HG03280 (cell line): Measurements from ENCODE around the gene CSNK2A1.
"Not testable (repeated sequence)": the region's sequence is repeated elsewhere in the genome, so short reads cannot be mapped to it uniquely, and the experiment has no call there.

Source experiments
- ATAC-seq: cut with Tn5 transposase; IDR thresholded peaks from one replicate; pipeline ENCODE4 v1.9.1; 2021; ENCODE audit warnings: mild to moderate bottlenecking, moderate library complexity; ENCODE audit not compliant: unreplicated experiment

The CSNK2A1 gene

DNA sequence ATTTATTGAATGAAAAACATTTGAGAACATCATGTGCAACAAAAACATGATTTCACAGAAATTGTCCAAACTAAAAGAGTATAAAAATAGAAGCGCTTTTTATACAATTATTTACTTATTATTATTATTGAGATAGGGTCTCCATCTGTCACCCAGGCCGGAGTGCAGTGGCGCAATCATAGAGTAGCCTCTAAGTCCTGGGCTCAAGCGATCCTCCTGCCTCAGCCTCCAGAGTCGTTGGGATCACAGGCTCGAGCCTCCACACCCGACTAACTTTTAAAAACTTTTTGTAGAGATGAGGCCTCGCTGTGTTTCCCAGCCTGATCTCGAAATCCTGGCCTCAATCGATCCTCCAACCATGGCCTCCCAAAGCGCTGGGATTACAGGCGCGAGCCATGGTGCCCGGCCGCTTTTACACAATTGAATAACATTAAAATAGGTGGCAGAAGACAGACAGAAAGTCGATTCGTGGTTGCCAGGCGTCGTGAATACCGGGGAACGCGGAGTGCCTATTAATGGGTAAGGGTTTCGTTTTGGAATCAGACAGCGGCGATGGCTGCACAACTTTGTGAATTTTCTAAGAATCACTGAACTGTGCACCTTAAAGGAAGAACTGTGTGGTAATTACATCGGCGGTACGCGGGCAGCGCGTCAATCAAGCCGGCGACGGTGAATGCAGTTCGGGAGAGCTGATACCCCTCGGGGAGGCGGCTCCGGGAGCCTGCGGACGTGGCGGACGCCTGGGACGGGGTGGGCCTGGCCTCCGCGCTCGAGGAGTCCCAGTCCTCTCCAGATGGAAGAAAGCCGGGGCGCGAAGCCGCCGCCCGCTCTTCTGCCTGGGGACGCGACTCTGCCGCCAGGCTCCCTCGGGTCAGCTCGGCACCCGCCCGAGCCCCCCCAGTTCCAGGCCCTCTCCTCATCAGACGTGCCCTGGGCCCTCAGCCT, 82.1 kb downstream of the CSNK2A1 start:
- ATAC-seq = peak; percentile 42

- ATAC-seq = no peak
These were observed 82.9 kb downstream of the CSNK2A1 start for GRCh38 chr20:460707-461106.

DNA sequence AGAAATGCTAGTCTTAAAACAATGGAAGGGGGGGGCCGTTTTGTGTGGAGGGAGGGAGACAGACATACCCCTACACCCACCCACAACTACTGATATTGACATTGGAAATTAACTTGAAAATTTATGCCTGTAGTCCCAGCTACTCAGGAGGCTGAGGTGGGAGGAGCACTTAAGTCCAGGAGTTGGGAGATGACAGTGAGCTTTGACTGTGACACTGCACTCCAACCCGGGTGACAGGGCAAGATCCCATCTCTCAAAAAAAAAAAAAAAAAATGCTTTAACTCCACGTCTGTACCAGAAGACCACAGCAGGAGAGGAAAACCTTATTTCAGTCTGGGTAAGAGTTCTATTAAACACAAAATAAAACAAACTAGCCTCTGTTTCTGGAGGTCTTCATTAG, 83.4 kb downstream of the CSNK2A1 start:
- ATAC-seq = no peak

DNA sequence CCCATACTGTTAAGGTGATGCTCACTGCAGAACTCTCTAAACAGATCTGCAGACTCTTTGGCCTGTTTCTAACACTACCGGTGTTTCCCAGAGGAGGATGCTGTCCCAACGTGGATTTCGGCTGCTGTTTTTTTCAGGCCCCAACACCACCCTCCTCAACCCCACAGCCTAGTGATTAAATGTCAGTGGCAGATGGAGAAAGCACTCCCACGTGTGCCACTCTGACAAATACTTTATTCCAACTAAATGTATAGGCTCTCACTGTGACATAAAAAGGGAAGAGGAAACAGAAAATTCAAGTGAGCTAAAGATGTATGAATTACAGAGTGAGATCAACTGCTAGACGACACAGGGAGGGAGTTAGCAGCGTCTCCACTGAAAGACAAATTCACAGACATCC, 84.8 kb downstream of the CSNK2A1 start:
- no peak for ATAC-seq

- ATAC-seq = no peak
These were observed 88.6 kb downstream of the CSNK2A1 start for GRCh38 chr20:454951-455350.

DNA sequence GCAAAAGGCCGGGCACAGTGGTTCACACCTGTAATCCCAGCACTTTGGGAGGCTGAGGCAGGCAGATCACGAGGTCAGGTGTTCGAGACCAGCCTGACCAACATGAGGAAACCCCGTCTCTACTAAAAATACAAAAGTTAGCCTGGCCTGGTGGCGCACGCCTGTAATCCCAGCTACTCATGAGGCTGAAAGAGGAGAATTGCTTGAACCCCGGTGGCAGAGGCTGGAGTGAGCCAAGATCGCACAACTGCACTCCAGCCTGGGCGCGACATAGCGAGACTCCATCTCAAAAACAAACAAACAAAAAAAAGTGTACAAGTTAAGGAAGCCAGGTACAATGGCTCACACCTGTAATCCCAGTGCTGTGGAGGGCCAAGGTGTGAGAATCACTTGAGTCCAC, 91.6 kb downstream of the CSNK2A1 start:
- not testable (repeated sequence) for ATAC-seq

DNA sequence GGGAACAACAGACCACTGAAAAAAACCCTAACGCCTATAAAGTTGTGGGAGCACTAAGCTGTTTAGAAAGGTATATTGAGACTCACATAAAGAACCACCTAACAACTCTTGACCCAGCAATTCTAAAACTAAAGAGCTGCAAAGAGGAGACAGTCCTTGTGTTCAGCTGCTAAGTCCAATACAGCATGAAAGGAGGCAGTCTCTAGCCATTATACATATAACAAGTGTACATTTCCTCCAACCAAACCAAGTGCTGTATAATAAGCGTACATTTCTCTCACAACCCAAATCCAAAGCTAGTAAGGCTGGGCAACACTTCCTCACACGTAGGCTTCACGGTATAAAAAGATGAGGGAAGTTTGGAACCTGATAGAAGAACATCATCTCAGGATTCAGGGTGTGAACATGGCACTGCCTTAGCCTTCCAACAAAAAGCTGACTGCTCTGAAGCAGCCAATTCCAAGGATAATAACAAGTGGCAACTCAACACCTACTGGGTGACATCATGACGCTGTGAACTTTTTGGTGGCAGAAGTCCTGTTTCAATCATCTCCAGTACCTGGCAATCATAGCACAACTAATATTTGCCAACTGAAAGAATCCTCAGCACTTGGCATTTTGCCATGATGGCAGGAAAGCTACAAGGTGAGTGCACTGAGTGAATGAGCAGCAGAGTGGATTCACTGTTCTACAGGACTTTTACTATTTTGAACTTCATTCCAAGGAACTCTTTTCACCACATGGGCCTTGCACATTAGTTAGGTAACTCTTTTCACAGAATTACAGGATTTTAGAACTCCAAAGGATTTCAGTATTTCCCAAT, 97.9 kb downstream of the CSNK2A1 start:
- no peak for ATAC-seq

- no peak for ATAC-seq
These were observed 98.6 kb downstream of the CSNK2A1 start for GRCh38 chr20:444862-445426.

DNA sequence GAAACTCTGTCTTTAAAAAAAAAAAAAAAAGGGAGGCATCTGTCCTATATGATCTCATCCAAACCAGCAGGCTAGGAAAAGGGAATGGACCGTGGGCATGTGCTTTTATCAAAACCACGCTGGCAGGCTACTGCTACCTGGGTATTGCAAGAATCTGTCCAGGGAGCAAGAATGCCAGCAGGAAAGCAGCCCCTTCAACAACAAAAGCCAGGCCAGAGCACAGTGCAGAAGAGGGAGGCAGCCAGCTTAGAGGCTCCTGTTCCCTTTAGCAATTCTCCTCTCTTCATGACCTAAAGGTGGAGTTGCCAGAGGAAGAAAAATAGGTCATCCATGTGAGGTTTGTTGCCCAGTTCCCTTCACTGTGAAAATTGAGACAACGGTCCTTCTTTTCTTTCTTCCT, 99.5 kb downstream of the CSNK2A1 start:
- ATAC-seq = no peak

DNA sequence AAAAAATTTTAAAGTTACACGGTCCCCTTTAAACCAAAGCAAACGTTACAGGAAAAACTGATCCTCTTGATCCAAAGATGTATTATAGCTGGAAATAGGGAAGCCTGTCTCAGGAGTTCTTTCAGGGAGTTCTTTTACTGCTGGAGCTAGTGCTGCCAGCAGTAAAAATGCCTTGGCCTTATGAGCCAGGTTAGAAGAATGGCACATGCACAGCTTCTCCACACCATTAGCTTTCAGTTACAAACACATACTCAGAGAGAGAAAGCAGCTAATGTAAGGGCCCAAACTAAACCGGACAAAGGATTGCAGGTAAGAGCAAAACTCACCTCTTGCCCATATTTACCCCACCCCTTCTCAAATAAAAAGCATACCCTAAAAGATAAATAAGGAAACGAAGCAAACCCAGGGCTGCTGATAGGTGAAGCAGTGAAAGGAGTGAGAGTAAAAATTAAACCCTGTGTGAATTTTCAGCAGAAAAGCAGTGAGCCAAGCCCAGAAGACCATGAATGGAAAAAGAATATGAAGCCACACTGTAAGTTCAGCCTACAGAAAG, 100.3 kb downstream of the CSNK2A1 start:
- no peak for ATAC-seq

DNA sequence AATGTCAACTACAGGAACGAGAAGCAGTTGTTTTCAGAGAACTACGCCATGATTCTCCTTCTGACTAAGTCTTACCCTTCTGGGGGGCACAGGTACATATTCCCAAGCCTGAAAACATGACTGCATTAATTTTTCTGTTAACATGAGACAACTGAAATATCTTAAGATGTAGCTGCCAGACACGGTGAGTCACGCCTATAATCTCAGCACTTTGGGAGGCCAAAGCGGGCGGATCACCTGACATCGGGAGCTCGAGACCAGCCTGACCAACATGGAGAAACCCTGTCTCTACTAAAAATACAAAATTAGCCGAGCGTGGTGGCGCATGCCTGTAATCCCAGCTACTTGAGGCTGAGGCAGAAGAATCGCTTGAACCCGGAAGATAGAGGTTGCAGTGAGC, 103.0 kb downstream of the CSNK2A1 start:
- ATAC-seq = no peak

DNA sequence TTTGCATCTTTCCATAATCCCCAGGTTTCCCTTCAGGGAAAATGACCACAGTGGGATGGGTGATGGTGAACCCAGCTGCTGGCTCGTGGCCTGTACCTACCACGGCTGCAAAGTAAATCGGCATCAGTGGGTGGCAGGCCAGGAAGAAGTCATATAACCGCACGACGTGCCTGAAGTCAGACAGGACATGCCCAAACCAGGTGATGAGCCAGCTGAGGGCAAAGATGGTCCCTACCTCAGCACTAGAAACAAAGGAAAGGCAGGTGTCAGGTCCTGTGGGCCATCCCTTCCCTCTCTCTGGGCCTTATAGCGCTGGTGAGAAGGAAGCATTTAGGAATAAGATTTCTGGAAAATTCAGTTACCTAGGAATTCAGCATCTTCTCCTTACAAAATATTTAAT, 103.4 kb downstream of the CSNK2A1 start:
- no peak for ATAC-seq

DNA sequence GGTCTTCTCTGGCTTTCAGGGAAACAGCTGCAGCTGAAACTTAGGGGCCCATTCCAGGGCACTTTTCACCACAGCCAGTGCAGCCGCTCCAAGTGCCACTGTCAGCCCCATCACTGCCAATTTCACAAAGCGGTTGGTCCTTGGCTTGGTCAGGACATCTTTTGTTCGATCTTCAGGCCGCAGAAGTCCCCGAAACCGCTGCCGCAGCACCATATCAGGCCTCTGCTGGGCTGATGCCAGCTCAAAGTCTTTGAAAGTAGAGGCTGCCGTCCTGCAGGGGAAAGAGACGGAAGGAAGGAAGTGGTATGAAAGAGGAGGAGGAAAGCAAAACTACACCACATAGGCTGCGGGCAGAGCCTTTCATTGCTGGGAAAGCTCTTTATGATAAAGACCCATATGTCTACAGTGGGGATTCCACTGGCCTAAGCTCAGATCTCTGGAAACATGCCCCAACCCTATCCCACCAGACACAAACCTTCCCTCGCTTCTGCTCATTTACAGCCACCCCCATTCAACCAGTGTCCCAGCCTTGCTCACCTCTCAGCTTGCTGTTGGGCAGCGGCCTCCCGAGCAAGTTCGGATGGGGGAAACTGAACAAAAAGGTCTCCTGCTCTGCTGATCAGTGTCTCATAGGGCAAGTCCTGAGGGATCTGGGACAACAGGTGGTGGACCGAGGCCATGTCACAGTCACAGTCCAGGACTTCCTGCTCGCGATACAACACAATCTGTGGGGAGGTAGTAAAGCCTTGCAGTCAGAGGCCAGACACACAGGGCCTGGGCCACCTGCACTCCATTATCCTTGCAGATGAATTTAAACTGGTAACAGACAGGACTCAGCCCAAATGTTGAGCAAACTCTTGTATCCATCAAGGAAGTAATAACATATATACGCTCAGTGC, 104.8 kb downstream of the CSNK2A1 start:
- no peak for ATAC-seq

- no peak for ATAC-seq
These were observed 105.7 kb downstream of the CSNK2A1 start for GRCh38 chr20:437787-438486.

DNA sequence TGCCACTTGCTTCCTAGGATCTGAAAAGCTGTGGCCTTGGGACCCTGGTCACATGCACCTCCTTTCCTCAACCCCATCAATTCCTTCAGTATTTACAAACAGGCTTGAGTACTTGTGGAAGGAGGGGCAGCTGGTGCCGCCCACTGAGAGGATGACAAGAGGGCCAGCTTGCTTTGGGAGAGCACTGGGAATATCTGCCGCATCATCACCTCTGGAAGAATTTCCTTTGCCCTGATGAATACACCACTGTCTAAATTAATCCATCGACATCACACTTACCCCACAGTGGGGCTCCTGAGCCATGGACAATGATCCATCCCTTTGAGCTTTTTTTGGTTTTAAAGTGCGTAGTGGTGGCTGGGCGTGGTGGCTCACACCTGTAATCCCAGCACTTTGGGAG, 107.1 kb downstream of the CSNK2A1 start:
- ATAC-seq = no peak

GRCh38 chr20:435558-435957, 108.0 kb downstream of the CSNK2A1 start:
- no peak for ATAC-seq

DNA sequence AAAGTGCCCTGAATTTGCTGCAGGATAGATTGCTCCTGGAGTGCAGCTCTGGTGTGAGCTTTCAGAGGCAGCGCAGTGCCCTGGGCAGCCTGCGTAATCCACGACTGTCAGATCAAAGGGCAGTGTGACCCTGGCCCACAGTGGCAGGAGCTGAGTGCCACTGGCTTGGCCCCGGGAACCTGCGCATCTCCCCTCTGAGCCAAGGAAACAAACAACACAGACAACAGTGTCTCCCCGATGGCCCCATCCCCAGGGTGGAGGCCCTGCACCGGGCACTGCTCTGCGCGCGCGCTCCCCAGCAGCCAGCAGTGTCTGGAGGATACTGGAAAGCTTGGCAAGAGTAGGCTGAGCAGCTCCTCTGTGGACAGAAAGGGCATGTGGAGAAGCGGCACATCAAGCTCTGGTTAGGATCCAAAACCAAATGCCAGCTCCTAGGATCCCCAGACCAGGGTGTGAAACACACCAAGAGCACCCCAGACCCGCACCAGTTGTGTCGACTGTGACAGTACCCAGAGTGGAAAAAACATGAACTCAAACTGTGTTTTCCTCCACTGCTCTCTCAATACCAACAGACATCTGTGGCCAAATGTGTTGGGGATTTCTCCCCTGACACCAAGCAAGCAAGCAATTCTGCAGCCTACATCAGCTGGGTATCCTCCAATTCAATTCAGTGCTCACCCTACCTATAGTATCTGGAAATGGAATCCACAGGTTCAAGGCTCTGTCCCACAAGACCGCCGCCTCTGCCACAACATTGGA, 108.8 kb downstream of the CSNK2A1 start:
- no peak for ATAC-seq

GRCh38 chr20:434221-434620, 109.4 kb downstream of the CSNK2A1 start:
- no peak for ATAC-seq
